GM06990 (cell line): ENCODE results near the gene MROH2A.
"Not testable (repeated sequence)": the region's sequence is repeated elsewhere in the genome, so short reads cannot be mapped to it uniquely, and the experiment has no call there.

ENCODE experiments used
- DNase-seq: peaks from one replicate; pipeline ENCODE4 v3.0.0-alpha.2; 2011; ENCODE audit not compliant: insufficient read length; ENCODE audit errors: extremely low read depth
- H3K27me3 ChIP-seq: replicated peaks from 2 replicates; pipeline ENCODE4 v1.6.0; 2011; ENCODE audit warnings: low read length; ENCODE audit not compliant: control insufficient read depth, insufficient read depth
- H3K36me3 ChIP-seq: 2 replicates; pipeline ENCODE4 v1.5.1; 2011; ENCODE audit warnings: low read length; ENCODE audit not compliant: control insufficient read depth, insufficient read depth
- H3K4me3 ChIP-seq: replicated peaks from 2 replicates; pipeline ENCODE4 v1.5.1; 2011; ENCODE audit warnings: low read depth, mild to moderate bottlenecking, control low read depth, low read length
- CTCF ChIP-seq: IDR thresholded peaks from 2 replicates; pipeline ENCODE4 v1.5.1; 2011; ENCODE audit warnings: low read length, control low read depth, mild to moderate bottlenecking, inconsistent platforms; ENCODE audit not compliant: insufficient read depth, poor library complexity, severe bottlenecking

The MROH2A gene

GRCh38 chr2:233745073-233745755, 32.9 kb upstream of the MROH2A start:
- H3K27me3 ChIP-seq, result no peaks in the 10 kb centered on the region
- H3K36me3 ChIP-seq, result no peaks in the 10 kb centered on the region
- no peak for TF ChIP-seq CTCF
- DNase-seq, result no peak
- no peak overlapping the region for H3K4me3 ChIP-seq

DNA sequence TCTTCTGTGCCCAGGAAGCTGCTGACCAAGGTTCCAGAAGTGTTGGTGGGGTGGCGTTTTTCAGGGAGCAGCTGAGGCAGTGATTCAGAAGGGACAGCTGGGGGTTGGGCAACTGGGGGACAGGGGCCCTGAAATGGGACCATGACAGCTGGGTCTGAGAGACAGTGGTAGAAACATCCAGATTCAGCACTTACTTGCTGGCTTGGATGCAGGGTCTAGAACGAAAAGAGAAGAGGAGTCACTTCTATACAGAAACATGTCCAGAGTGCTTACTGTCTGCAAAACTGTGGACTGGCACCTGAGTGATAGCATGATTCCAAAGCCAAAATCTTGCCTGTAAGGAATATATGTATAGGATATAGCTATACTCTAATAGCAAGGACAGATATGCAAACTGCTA, 32.3 kb upstream of the MROH2A start:
- not testable (repeated sequence) for H3K36me3 ChIP-seq, H3K27me3 ChIP-seq, DNase-seq, H3K4me3 ChIP-seq

GRCh38 chr2:233746475-233747282, 31.5 kb upstream of the MROH2A start:
- Histone ChIP-seq H3K36me3 (no peaks in the 10 kb centered on the region), H3K4me3 (no peak overlapping the region), H3K27me3 (no peaks in the 10 kb centered on the region)
- DNase-seq, result no peak
- TF ChIP-seq CTCF, result no peak

- H3K36me3 ChIP-seq, result no peaks in the 10 kb centered on the region
- no peak for DNase-seq
- H3K27me3 ChIP-seq, result no peaks in the 10 kb centered on the region
- TF ChIP-seq CTCF, result no peak
- no peak overlapping the region for H3K4me3 ChIP-seq
Measured at GRCh38 chr2:233747283-233747544, 30.9 kb upstream of the MROH2A start.

DNA sequence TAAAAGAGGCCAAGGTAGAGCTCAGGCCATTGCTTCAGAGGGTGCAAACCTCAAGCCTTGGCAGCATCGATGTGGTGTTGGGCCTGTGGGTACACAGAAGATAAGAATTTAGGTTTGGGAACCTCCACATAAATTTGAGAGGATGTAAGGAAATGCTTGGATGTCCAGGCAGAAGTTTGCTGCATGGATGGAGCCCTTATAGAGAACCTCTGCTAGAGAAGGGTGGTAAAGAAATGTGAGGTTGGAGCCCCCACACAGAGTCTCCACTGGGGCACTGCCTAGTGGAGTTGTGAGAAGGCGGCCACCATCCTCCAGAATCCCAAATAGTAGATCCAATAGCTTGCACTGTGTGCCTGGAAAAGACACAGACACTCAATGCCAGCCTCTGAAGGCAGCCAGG, 27.4 kb upstream of the MROH2A start:
- not testable (repeated sequence) for DNase-seq

GRCh38 chr2:233751212-233752009, 26.7 kb upstream of the MROH2A start:
- DNase-seq, H3K36me3 ChIP-seq, H3K27me3 ChIP-seq, H3K4me3 ChIP-seq: not testable (repeated sequence)

More for the DNA sequence above, 27.4 kb upstream of the MROH2A start:
- not testable (repeated sequence) for H3K36me3 ChIP-seq, H3K4me3 ChIP-seq, H3K27me3 ChIP-seq
